B cell (primary cell): ENCODE measurements around the gene ARHGEF3. TPM values are rescaled to one million over a fixed set of nuclear protein-coding genes. Genes with fewer than 3 reads are reported as not detected.

ENCODE experiments used
- ATAC-seq: fragments of 200-7000 bp; cut with Tn5 transposase; one replicate; pipeline ENCODE4 v1.10.0; 2021; ENCODE audit warnings: low read depth, mild to moderate bottlenecking, moderate number of reproducible peaks, moderate library complexity
- CTCF ChIA-PET: fragments of 350-600 bp; sonication (Branson Sonifier 250); formaldehyde crosslinking; loops from one replicate; lab custom pipeline; 2021; ENCODE audit warnings: antibody characterized with exemption, inconsistent platforms; lab: Charles Lee
- POLR2A ChIA-PET: fragments of 350-600 bp; sonication (Branson Sonifier 250); formaldehyde crosslinking; loops from one replicate; lab custom pipeline; 2021; ENCODE audit warnings: antibody characterized with exemption; lab: Charles Lee
- DNase-seq: peaks from one replicate; pipeline ENCODE4 v3.0.0; 2013
- H2AFZ ChIP-seq: 2 replicates; pipeline ENCODE4 v1.6.1; 2012; ENCODE audit warnings: mild to moderate bottlenecking, low read depth, low read length; ENCODE audit not compliant: insufficient read depth, poor library complexity, severe bottlenecking
- H3K27ac ChIP-seq, 2 donors: 1 replicate in 1 of 2; 2 replicates in 1 of 2; pipeline ENCODE4 v1.5.1; 2012 to 2013; ENCODE audit warnings: low read length in 2 of 2, mild to moderate bottlenecking in 2 of 2, moderate library complexity in 1 of 2
- H3K27me3 ChIP-seq, 4 experiments: fragments of 200-600 bp in 1 of 4; sonication (generic) in 1 of 4; replicated peaks in 1 of 4; 1 replicate in 2 of 4; 2 replicates in 2 of 4; pipeline versions ENCODE4 v1.6.1 to v1.7.0; 2013 to 2016; ENCODE audit warnings: low read length in 3 of 4, mild to moderate bottlenecking in 2 of 4, mixed read lengths in 1 of 4, moderate library complexity in 1 of 4; ENCODE audit not compliant: insufficient read depth in 4 of 4, control insufficient read depth in 3 of 4; ENCODE audit errors: control extremely low read depth in 1 of 4
- H3K36me3 ChIP-seq, 2 experiments: replicated peaks in 1 of 2; 1 replicate in 1 of 2; 2 replicates in 1 of 2; pipeline versions ENCODE4 v1.6.1 to v1.7.1; 2013; ENCODE audit warnings: low read length in 1 of 2; ENCODE audit not compliant: insufficient read depth in 2 of 2, control insufficient read depth in 1 of 2; ENCODE audit errors: control extremely low read depth in 1 of 2, extremely low read depth in 1 of 2
- H3K4me1 ChIP-seq, 2 donors: fragments of 200-600 bp in 1 of 2; sonication (generic) in 1 of 2; 1 replicate in 1 of 2; 2 replicates in 1 of 2; pipeline versions ENCODE4 v1.5.1 to v1.6.1; 2013 to 2017; ENCODE audit warnings: low read length in 2 of 2; ENCODE audit not compliant: control insufficient read depth in 2 of 2, insufficient read depth in 2 of 2
- H3K4me2 ChIP-seq: replicated peaks from 2 replicates; pipeline ENCODE3; 2012; ENCODE audit warnings: mild to moderate bottlenecking, low read depth, low read length; ENCODE audit not compliant: poor library complexity, severe bottlenecking
- H3K4me3 ChIP-seq, 5 experiments: fragments of 200-600 bp in 1 of 5; sonication (generic) in 1 of 5; 1 replicate in 3 of 5; 2 replicates in 2 of 5; pipeline versions ENCODE4 v1.5.1 to v1.7.0; 2011 to 2016; ENCODE audit warnings: low read length in 4 of 5, mild to moderate bottlenecking in 4 of 5, low read depth in 2 of 5, control low read depth in 1 of 5, moderate library complexity in 1 of 5; ENCODE audit not compliant: insufficient read depth in 1 of 5; ENCODE audit errors: control extremely low read depth in 1 of 5, extremely low read depth in 1 of 5
- H3K79me2 ChIP-seq: fragments of 200-600 bp; sonication (generic); one replicate; pipeline ENCODE4 v1.6.0; 2016; ENCODE audit warnings: low read length; ENCODE audit not compliant: control insufficient read depth, insufficient read depth
- H3K9ac ChIP-seq: fragments of 200-600 bp; sonication (generic); 2 replicates; pipeline ENCODE4 v1.6.1; 2017; ENCODE audit warnings: mild to moderate bottlenecking, low read length, moderate library complexity
- H3K9me3 ChIP-seq, 3 donors: one replicate each; pipeline versions ENCODE4 v1.6.1 to v1.7.1; 2013; ENCODE audit warnings: low read length in 2 of 3; ENCODE audit not compliant: control insufficient read depth in 2 of 3, insufficient read depth in 1 of 3; ENCODE audit errors: control extremely low read depth in 1 of 3
- H4K20me1 ChIP-seq: 2 replicates; pipeline ENCODE4 v1.6.0; 2012; ENCODE audit warnings: mild to moderate bottlenecking, low read length; ENCODE audit not compliant: insufficient read depth, control insufficient read depth, poor library complexity, severe bottlenecking
- H3K27ac Mint-ChIP-seq: one replicate; pipeline ENCODE4 v1.8.0; 2021; ENCODE audit warnings: mixed read lengths
- H3K27me3 Mint-ChIP-seq: one replicate; pipeline ENCODE4 v1.8.0; 2021; ENCODE audit warnings: mixed read lengths
- H3K4me1 Mint-ChIP-seq: one replicate; pipeline ENCODE4 v1.8.0; 2021; ENCODE audit warnings: mixed read lengths
- H3K4me3 Mint-ChIP-seq: one replicate; pipeline ENCODE4 v1.8.0; 2021; ENCODE audit warnings: mixed read lengths
- H3K9me3 Mint-ChIP-seq: one replicate; pipeline ENCODE4 v1.8.0; 2022; ENCODE audit warnings: mixed read lengths; ENCODE audit not compliant: insufficient read depth
- CTCF ChIP-seq: fragments of 200-600 bp; IDR thresholded peaks from one replicate; pipeline ENCODE4 v1.8.0; 2022; ENCODE audit warnings: antibody characterized with exemption, mild to moderate bottlenecking
- EZH2 ChIP-seq: IDR thresholded peaks from 2 replicates; pipeline ENCODE4 v1.6.1; 2012; ENCODE audit warnings: borderline replicate concordance, low read depth, mild to moderate bottlenecking, moderate library complexity, low read length; ENCODE audit not compliant: insufficient read depth, poor library complexity, severe bottlenecking
- WGBS: methylation state at CpG from one replicate; pipeline ENCODE4 v1.1.5; 2013; ENCODE audit warnings: missing lambda C conversion rate; ENCODE audit not compliant: insufficient coverage; 5-methylcytosine and 5-hydroxymethylcytosine counted together
- intact Hi-C: fragments of 100-400 bp; cut with micrococcal nuclease; formaldehyde crosslinking; loops from one replicate; pipeline ENCODE4 v1.10.0; 2022
- polyA plus RNA-seq: library from polyadenylated mRNA; depleted of rRNA; stranded (reverse); fragments of >200 nt; gene quantifications from 2 replicates; pipeline ENCODE4 v1.2.3, GENCODE V29; 2012
- total RNA-seq, 2 donors: library from RNA; stranded (reverse); fragments of 120-200 nt in 1 of 2; gene quantifications; 1 replicate in 1 of 2; 2 replicates in 1 of 2; pipeline versions ENCODE4 v1.2.3 to v1.2.4, GENCODE V29; 2013 to 2022

ARHGEF3 gene
- total and polyA plus RNA-seq, 2 donors (not counting 1 experiment from before 2014, with no cell fraction given) = 30.8 to 33.5 TPM

- Mint-ChIP-seq H3K4me3 (no peak overlapping the region), H3K27me3 (no peaks in the 10 kb centered on the region), H3K27ac (peak overlapping the region; percentile 34), H3K9me3 (no peaks in the 10 kb centered on the region), H3K4me1 (peaks cover 13% of the 10 kb centered on the region)
- intact Hi-C loops = no loop called here
- no peaks in the 10 kb centered on the region for H3K27me3 ChIP-seq
- H4K20me1 ChIP-seq = no peaks in the 10 kb centered on the region
- no peaks in the 10 kb centered on the region for H3K9me3 ChIP-seq
- no peak overlapping the region for H3K27ac ChIP-seq
- H3K9ac ChIP-seq = no peak overlapping the region
- H3K79me2 ChIP-seq = peaks cover 31% of the 10 kb centered on the region
- H3K4me1 ChIP-seq = peaks cover 6 to 11% of the 10 kb centered on the region in 2 donors
- DNase-seq = no peak
- no peak overlapping the region for H3K4me3 ChIP-seq
- POLR2A ChIA-PET = no interaction called here
- ATAC-seq = no peak
- H3K4me2 ChIP-seq = no peak overlapping the region
- no peak for TF ChIP-seq CTCF
- TF ChIP-seq EZH2 = no peak
- no peak overlapping the region for H2AFZ ChIP-seq
- peaks cover 0 to 26% of the 10 kb centered on the region in 2 experiments for H3K36me3 ChIP-seq
- CTCF ChIA-PET = interaction anchor here (1.3 kb wide), 1 partner anchor 30 kb away, joined by 3 read pairs; the partner anchor contains the start of gene ARHGEF3
Observed at GRCh38 chr3:56771376-56771775, 30.4 kb downstream of the ARHGEF3 start.

GRCh38 chr3:56769116-56769707, 32.5 kb downstream of the ARHGEF3 start:
- no peak overlapping the region for H3K27ac ChIP-seq
- no peaks in the 10 kb centered on the region for H3K27me3 Mint-ChIP-seq
- no peaks in the 10 kb centered on the region for H3K27me3 ChIP-seq
- ATAC-seq (no peak), DNase-seq (no peak)
- H3K4me1 Mint-ChIP-seq = peaks cover 8% of the 10 kb centered on the region
- H3K36me3 ChIP-seq = peaks cover 0 to 26% of the 10 kb centered on the region in 2 experiments
- no peak overlapping the region for H3K9ac ChIP-seq
- intact Hi-C loops = no loop called here
- POLR2A ChIA-PET = interaction anchor here (2.2 kb wide), 1 partner anchor 10 kb away, joined by 10 read pairs; no protein-coding TSS in a partner anchor
- WGBS = 95% methylated on average over 5 of the region's 7 CpGs
- H3K9me3 ChIP-seq = no peaks in the 10 kb centered on the region
- H3K4me3 Mint-ChIP-seq = no peak overlapping the region
- H3K4me2 ChIP-seq = no peak overlapping the region
- H3K4me3 ChIP-seq = no peak overlapping the region
- TF ChIP-seq CTCF (no peak), EZH2 (no peak)
- H3K4me1 ChIP-seq = no peaks in the 10 kb centered on the region
- CTCF ChIA-PET = interaction anchor here (0.6 to 3.6 kb wide), 5 partner anchors 11 to 66 kb away, joined by 3 to 18 read pairs (median 4); no protein-coding TSS in a partner anchor
- H3K79me2 ChIP-seq = peaks cover 29% of the 10 kb centered on the region
- no peaks in the 10 kb centered on the region for H4K20me1 ChIP-seq
- H3K27ac Mint-ChIP-seq = no peak overlapping the region
- no peak overlapping the region for H2AFZ ChIP-seq
- H3K9me3 Mint-ChIP-seq = no peaks in the 10 kb centered on the region
